ENCODE measurements around the gene METTL23.

Gene METTL23

GRCh38 chr17:76758570-76758969, 31.9 kb downstream of the METTL23 start:
- TF ChIP-seq CTCF (IDR thresholded peaks at IDR 0.05; ENCODE audit: insufficient read depth, low read length, poor library complexity, severe bottlenecking) = no peak
- no peak overlapping the region for H3K4me3 ChIP-seq (replicated peaks; ENCODE audit: low read depth, low read length)
- no peak for DNase-seq (ENCODE audit: extremely low read depth, insufficient read length)
- peaks cover 5% of the 10 kb centered on the region for H3K36me3 ChIP-seq (ENCODE audit: control insufficient read depth, insufficient read depth, low read length)
- no peaks in the 10 kb centered on the region for H3K27me3 ChIP-seq (replicated peaks; ENCODE audit: control insufficient read depth, insufficient read depth, low read length)

GRCh38 chr17:76772842-76773525, 46.3 kb downstream of the METTL23 start:
- no peak for DNase-seq (ENCODE audit: extremely low read depth, insufficient read length)
- H3K36me3 ChIP-seq (ENCODE audit: control insufficient read depth, insufficient read depth, low read length) = peaks cover 4% of the 10 kb centered on the region
- TF ChIP-seq CTCF (IDR thresholded peaks at IDR 0.05; ENCODE audit: insufficient read depth, low read length, poor library complexity, severe bottlenecking) = no peak
- H3K27me3 ChIP-seq (replicated peaks; ENCODE audit: control insufficient read depth, insufficient read depth, low read length) = no peaks in the 10 kb centered on the region
- no peak overlapping the region for H3K4me3 ChIP-seq (replicated peaks; ENCODE audit: low read depth, low read length)

GRCh38 chr17:76775021-76775600, 48.5 kb downstream of the METTL23 start:
- H3K36me3 ChIP-seq (ENCODE audit: control insufficient read depth, insufficient read depth, low read length) = peaks cover 4% of the 10 kb centered on the region
- DNase-seq (ENCODE audit: extremely low read depth, insufficient read length) = no peak
- H3K4me3 ChIP-seq (replicated peaks; ENCODE audit: low read depth, low read length) = no peak overlapping the region
- no peak for TF ChIP-seq CTCF (IDR thresholded peaks at IDR 0.05; ENCODE audit: insufficient read depth, low read length, poor library complexity, severe bottlenecking)
- no peaks in the 10 kb centered on the region for H3K27me3 ChIP-seq (replicated peaks; ENCODE audit: control insufficient read depth, insufficient read depth, low read length)

GRCh38 chr17:76781056-76781982, 54.7 kb downstream of the METTL23 start:
- DNase-seq (ENCODE audit: extremely low read depth, insufficient read length) = no peak
- H3K4me3 ChIP-seq (replicated peaks; ENCODE audit: low read depth, low read length) = no peak overlapping the region
- H3K36me3 ChIP-seq (ENCODE audit: control insufficient read depth, insufficient read depth, low read length) = peaks cover 2% of the 10 kb centered on the region
- H3K27me3 ChIP-seq (replicated peaks; ENCODE audit: control insufficient read depth, insufficient read depth, low read length) = no peaks in the 10 kb centered on the region
- TF ChIP-seq CTCF (IDR thresholded peaks at IDR 0.05; ENCODE audit: insufficient read depth, low read length, poor library complexity, severe bottlenecking) = peak; percentile 5

GRCh38 chr17:76783146-76783545, 56.5 kb downstream of the METTL23 start:
- no peak for TF ChIP-seq CTCF (IDR thresholded peaks at IDR 0.05; ENCODE audit: insufficient read depth, low read length, poor library complexity, severe bottlenecking)
- DNase-seq (ENCODE audit: extremely low read depth, insufficient read length) = no peak
- peaks cover 2% of the 10 kb centered on the region for H3K36me3 ChIP-seq (ENCODE audit: control insufficient read depth, insufficient read depth, low read length)
- no peaks in the 10 kb centered on the region for H3K27me3 ChIP-seq (replicated peaks; ENCODE audit: control insufficient read depth, insufficient read depth, low read length)
- H3K4me3 ChIP-seq (replicated peaks; ENCODE audit: low read depth, low read length) = no peak overlapping the region
